ENCODE data around the gene IL18R1. TPM values are rescaled to one million over a fixed set of nuclear protein-coding genes. Genes with fewer than 3 reads are reported as not detected.

Gene IL18R1
- polyA plus RNA-seq, 2 of the 4 experiments (the other 2 are of a cell fraction) = 0.87 to 2.6 TPM

DNA sequence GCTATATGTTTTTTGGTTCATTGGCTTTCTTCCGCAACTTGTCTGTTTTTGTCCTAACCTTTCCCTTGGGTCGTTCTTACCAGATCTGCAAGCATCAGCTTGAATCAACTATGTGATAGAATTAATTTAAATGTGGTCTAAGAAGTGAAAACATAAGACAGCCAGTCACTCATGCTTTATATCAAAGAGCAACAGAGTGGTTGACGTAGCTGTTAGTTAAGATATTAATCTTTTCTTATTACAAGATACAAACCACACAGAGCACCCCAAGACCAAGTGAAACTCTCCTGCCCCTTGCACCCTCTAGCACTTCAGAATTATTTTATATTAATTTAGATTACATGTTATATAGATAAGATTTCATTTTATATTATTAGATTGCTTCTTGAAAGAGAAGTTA lies 82.5 kb downstream of the IL18R1 start:
- WGBS (ENCODE audit: missing lambda C conversion rate) = 59% methylated on average over 3 of the region's 3 CpGs
- FAIRE-seq (no peak), ATAC-seq (no peak), DNase-seq (ENCODE audit: low read depth in 1 of 2, low spot score in 1 of 2) (no peak)
- ChIA-PET POLR2A (no interaction called here), CTCF (interaction anchor here (0.6 to 0.7 kb wide), 2 partner anchors 197 to 1233 kb away, joined by 3 read pairs; no protein-coding TSS in a partner anchor)
- H3K4me2 ChIP-seq = no peak overlapping the region
- no peaks in the 10 kb centered on the region for H3K4me1 ChIP-seq
- H3K9me3 ChIP-seq = no peaks in the 10 kb centered on the region
- H3K27ac ChIP-seq = no peak overlapping the region
- TF ChIP-seq HOXB5 (CRISPR knock-in tag; IDR thresholded peaks at IDR 0.05) (no peak), HEYL (CRISPR knock-in tag; IDR thresholded peaks at IDR 0.05) (no peak), RFX5 (IDR thresholded peaks at IDR 0.05) (no peak), CEBPB (IDR thresholded peaks at IDR 0.05) (no peak), KDM1A (IDR thresholded peaks at IDR 0.05; ENCODE audit: low read depth) (no peak), SMC3 (IDR thresholded peaks at IDR 0.05) (no peak), JUNB (IDR thresholded peaks at IDR 0.05) (no peak), RNF2 (IDR thresholded peaks at IDR 0.05; ENCODE audit: borderline replicate concordance, low read depth) (no peak), FOSL2 (IDR thresholded peaks at IDR 0.05) (no peak), FOSL2 (CRISPR knock-in tag; IDR thresholded peaks at IDR 0.05) (no peak), KDM5A (IDR thresholded peaks at IDR 0.05) (no peak), HDAC2 (IDR thresholded peaks at IDR 0.05) (no peak), RCOR1 (IDR thresholded peaks at IDR 0.05; ENCODE audit: low read depth, low read length) (no peak), SREBF2 (IDR thresholded peaks at IDR 0.05) (no peak), PHF8 (IDR thresholded peaks at IDR 0.05; ENCODE audit: borderline replicate concordance, low read depth) (no peak), FOSB (CRISPR knock-in tag; IDR thresholded peaks at IDR 0.05) (no peak), POLR2AphosphoS2 (conservative IDR thresholded peaks at IDR 0.05; ENCODE audit: low read length) (no peak)
- TF ChIP-seq, protein P1, sequence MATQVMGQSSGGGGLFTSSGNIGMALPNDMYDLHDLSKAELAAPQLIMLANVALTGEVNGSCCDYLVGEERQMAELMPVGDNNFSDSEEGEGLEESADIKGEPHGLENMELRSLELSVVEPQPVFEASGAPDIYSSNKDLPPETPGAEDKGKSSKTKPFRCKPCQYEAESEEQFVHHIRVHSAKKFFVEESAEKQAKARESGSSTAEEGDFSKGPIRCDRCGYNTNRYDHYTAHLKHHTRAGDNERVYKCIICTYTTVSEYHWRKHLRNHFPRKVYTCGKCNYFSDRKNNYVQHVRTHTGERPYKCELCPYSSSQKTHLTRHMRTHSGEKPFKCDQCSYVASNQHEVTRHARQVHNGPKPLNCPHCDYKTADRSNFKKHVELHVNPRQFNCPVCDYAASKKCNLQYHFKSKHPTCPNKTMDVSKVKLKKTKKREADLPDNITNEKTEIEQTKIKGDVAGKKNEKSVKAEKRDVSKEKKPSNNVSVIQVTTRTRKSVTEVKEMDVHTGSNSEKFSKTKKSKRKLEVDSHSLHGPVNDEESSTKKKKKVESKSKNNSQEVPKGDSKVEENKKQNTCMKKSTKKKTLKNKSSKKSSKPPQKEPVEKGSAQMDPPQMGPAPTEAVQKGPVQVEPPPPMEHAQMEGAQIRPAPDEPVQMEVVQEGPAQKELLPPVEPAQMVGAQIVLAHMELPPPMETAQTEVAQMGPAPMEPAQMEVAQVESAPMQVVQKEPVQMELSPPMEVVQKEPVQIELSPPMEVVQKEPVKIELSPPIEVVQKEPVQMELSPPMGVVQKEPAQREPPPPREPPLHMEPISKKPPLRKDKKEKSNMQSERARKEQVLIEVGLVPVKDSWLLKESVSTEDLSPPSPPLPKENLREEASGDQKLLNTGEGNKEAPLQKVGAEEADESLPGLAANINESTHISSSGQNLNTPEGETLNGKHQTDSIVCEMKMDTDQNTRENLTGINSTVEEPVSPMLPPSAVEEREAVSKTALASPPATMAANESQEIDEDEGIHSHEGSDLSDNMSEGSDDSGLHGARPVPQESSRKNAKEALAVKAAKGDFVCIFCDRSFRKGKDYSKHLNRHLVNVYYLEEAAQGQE (IDR thresholded peaks at IDR 0.05) = no peak
- TF ChIP-seq, protein P2, sequence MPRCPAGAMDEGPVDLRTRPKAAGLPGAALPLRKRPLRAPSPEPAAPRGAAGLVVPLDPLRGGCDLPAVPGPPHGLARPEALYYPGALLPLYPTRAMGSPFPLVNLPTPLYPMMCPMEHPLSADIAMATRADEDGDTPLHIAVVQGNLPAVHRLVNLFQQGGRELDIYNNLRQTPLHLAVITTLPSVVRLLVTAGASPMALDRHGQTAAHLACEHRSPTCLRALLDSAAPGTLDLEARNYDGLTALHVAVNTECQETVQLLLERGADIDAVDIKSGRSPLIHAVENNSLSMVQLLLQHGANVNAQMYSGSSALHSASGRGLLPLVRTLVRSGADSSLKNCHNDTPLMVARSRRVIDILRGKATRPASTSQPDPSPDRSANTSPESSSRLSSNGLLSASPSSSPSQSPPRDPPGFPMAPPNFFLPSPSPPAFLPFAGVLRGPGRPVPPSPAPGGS (IDR thresholded peaks at IDR 0.05) = no peak
- TF ChIP-seq, protein P3, sequence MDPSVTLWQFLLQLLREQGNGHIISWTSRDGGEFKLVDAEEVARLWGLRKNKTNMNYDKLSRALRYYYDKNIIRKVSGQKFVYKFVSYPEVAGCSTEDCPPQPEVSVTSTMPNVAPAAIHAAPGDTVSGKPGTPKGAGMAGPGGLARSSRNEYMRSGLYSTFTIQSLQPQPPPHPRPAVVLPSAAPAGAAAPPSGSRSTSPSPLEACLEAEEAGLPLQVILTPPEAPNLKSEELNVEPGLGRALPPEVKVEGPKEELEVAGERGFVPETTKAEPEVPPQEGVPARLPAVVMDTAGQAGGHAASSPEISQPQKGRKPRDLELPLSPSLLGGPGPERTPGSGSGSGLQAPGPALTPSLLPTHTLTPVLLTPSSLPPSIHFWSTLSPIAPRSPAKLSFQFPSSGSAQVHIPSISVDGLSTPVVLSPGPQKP (IDR thresholded peaks at IDR 0.05; ENCODE audit: low read depth, low read length) = no peak
- TF ChIP-seq, protein P4, sequence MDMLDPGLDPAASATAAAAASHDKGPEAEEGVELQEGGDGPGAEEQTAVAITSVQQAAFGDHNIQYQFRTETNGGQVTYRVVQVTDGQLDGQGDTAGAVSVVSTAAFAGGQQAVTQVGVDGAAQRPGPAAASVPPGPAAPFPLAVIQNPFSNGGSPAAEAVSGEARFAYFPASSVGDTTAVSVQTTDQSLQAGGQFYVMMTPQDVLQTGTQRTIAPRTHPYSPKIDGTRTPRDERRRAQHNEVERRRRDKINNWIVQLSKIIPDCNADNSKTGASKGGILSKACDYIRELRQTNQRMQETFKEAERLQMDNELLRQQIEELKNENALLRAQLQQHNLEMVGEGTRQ (IDR thresholded peaks at IDR 0.05) = no peak
- no peak overlapping the region for H3K4me3 ChIP-seq

DNA sequence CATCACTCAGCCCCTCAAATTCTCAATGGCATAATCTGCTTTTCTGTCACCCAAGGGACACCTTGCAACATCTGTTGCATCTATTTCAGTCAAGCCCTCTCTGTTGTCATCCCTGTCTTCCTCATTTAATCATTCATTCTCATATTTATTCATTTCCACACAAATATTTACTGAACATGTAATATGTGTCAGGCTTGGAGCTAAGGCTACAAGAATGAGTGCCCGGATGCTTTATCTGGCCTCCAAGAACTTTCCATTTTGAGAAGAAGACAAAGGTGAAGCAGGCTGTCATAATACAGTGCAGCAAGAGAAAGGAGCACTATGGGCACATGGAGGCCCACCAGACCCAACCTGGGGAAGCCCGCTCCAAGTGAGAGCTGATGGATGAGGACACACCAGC lies 83.0 kb downstream of the IL18R1 start:
- ChIA-PET POLR2A (no interaction called here), CTCF (interaction anchor here (0.8 to 1.3 kb wide), 2 partner anchors 83 to 1020 kb away, joined by 3 to 4 read pairs; no protein-coding TSS in a partner anchor)
- no peaks in the 10 kb centered on the region for H3K9me3 ChIP-seq
- no peak overlapping the region for H3K4me3 ChIP-seq
- WGBS (ENCODE audit: missing lambda C conversion rate) = 67% methylated on average over 2 of the region's 2 CpGs
- H3K27ac ChIP-seq = no peak overlapping the region
- H3K4me2 ChIP-seq = no peak overlapping the region
- no peak for TF ChIP-seq EHF (CRISPR knock-in tag; IDR thresholded peaks at IDR 0.05)
- H3K4me1 ChIP-seq = no peaks in the 10 kb centered on the region
- no peak for ATAC-seq
- no peak for FAIRE-seq
- no peak for DNase-seq (ENCODE audit: low read depth in 1 of 2, low spot score in 1 of 2)
